HEK293 (cell line): ENCODE measurements around the gene ZNF345.
A peak's percentile ranks its signal among the peaks of the same experiment; 100 is the strongest.

Experiments used
- GLI2 ChIP-seq: fragments of 450-650 bp; formaldehyde crosslinking; IDR thresholded peaks from 2 replicates; pipeline ENCODE4; 2017; ENCODE audit warnings: missing biosample characterization, missing genetic modification characterization, low read depth, borderline replicate concordance
- HOXA7 ChIP-seq: sonication (generic); formaldehyde crosslinking; IDR thresholded peaks from 2 replicates; pipeline ENCODE4 v1.8.1; 2022; ENCODE audit warnings: missing genetic modification reagents, borderline replicate concordance
- HOXD13 ChIP-seq: sonication (generic); formaldehyde crosslinking; IDR thresholded peaks from 2 replicates; pipeline ENCODE4 v1.8.0; 2022; ENCODE audit warnings: missing genetic modification reagents, borderline replicate concordance
- MYNN ChIP-seq: fragments of 450-650 bp; formaldehyde crosslinking; IDR thresholded peaks from 2 replicates; pipeline ENCODE4 v1.5.1; 2016; ENCODE audit warnings: missing biosample characterization, missing genetic modification characterization, borderline replicate concordance
- TRIM28 ChIP-seq: IDR thresholded peaks from 2 replicates; pipeline ENCODE4 v1.6.1; 2011; ENCODE audit warnings: low read length, control low read depth, borderline replicate concordance
- YY2 ChIP-seq: fragments of 450-650 bp; formaldehyde crosslinking; IDR thresholded peaks from 2 replicates; pipeline ENCODE4 v1.5.1; 2016; ENCODE audit warnings: missing biosample characterization, missing genetic modification characterization
- ZBTB20 ChIP-seq: fragments of 450-650 bp; formaldehyde crosslinking; IDR thresholded peaks from 2 replicates; pipeline ENCODE4 v1.5.1; 2016; ENCODE audit warnings: missing biosample characterization, missing genetic modification characterization
- ZFP37 ChIP-seq: fragments of 450-650 bp; formaldehyde crosslinking; IDR thresholded peaks from 2 replicates; pipeline ENCODE4 v1.5.1; 2016; ENCODE audit warnings: missing biosample characterization, missing genetic modification characterization
- ZNF140 ChIP-seq: fragments of 450-650 bp; formaldehyde crosslinking; IDR thresholded peaks from 2 replicates; pipeline ENCODE4 v1.5.1; 2016; ENCODE audit warnings: missing biosample characterization, missing genetic modification characterization
- ZNF146 ChIP-seq: fragments of 450-650 bp; formaldehyde crosslinking; IDR thresholded peaks from 2 replicates; pipeline ENCODE4 v1.5.1; 2016; ENCODE audit warnings: missing biosample characterization, missing genetic modification characterization
- ZNF19 ChIP-seq: fragments of 450-650 bp; formaldehyde crosslinking; IDR thresholded peaks from 2 replicates; pipeline ENCODE4; 2016; ENCODE audit warnings: missing biosample characterization, missing genetic modification characterization, low read depth
- ZNF248 ChIP-seq: fragments of 450-650 bp; formaldehyde crosslinking; IDR thresholded peaks from 2 replicates; pipeline ENCODE4 v1.5.1; 2017; ENCODE audit warnings: missing biosample characterization, missing genetic modification characterization
- ZNF292 ChIP-seq: fragments of 450-650 bp; formaldehyde crosslinking; IDR thresholded peaks from 2 replicates; pipeline ENCODE4 v1.5.1; 2016; ENCODE audit warnings: low read depth, missing biosample characterization, missing genetic modification characterization, borderline replicate concordance
- ZNF341 ChIP-seq: fragments of 450-650 bp; formaldehyde crosslinking; IDR thresholded peaks from 2 replicates; pipeline ENCODE4; 2016; ENCODE audit warnings: low read depth, missing biosample characterization, missing genetic modification characterization
- ZNF366 ChIP-seq: fragments of 450-650 bp; formaldehyde crosslinking; conservative IDR thresholded peaks from 2 replicates; pipeline ENCODE4 v1.5.1; 2016; ENCODE audit warnings: missing biosample characterization, missing genetic modification characterization
- ZNF37A ChIP-seq: fragments of 450-650 bp; IDR thresholded peaks from 2 replicates; pipeline ENCODE4 v1.5.1; 2018; ENCODE audit warnings: missing biosample characterization, missing genetic modification characterization
- ZNF426 ChIP-seq: fragments of 450-650 bp; formaldehyde crosslinking; IDR thresholded peaks from 2 replicates; pipeline ENCODE4 v1.5.1; 2017; ENCODE audit warnings: missing biosample characterization, missing genetic modification characterization, mild to moderate bottlenecking, inconsistent platforms, moderate library complexity
- ZNF596 ChIP-seq: fragments of 450-650 bp; IDR thresholded peaks from 2 replicates; pipeline ENCODE4 v1.5.0; 2018; ENCODE audit warnings: missing biosample characterization, mild to moderate bottlenecking, missing genetic modification characterization, moderate library complexity
- ZNF621 ChIP-seq: fragments of 450-650 bp; formaldehyde crosslinking; IDR thresholded peaks from 2 replicates; pipeline ENCODE4 v1.5.1; 2017; ENCODE audit warnings: missing biosample characterization, missing genetic modification characterization
- ZNF624 ChIP-seq: fragments of 450-650 bp; formaldehyde crosslinking; IDR thresholded peaks from 2 replicates; pipeline ENCODE4 v1.5.1; 2017; ENCODE audit warnings: missing biosample characterization, missing genetic modification characterization
- ZNF664 ChIP-seq: fragments of 450-650 bp; formaldehyde crosslinking; IDR thresholded peaks from 2 replicates; pipeline ENCODE4 v1.5.1; 2016; ENCODE audit warnings: missing biosample characterization, missing genetic modification characterization
- TF ChIP-seq, protein P1 (sequence below): fragments of 450-650 bp; formaldehyde crosslinking; IDR thresholded peaks from 2 replicates; pipeline ENCODE4 v1.5.1; 2016; ENCODE audit warnings: missing biosample characterization, missing genetic modification characterization
- TF ChIP-seq, protein P2 (sequence below): fragments of 450-650 bp; formaldehyde crosslinking; IDR thresholded peaks from 2 replicates; pipeline ENCODE4 v1.5.1; 2016; ENCODE audit warnings: missing biosample characterization, missing genetic modification characterization
- TF ChIP-seq, protein P3 (sequence below): fragments of 450-650 bp; formaldehyde crosslinking; IDR thresholded peaks from 2 replicates; pipeline ENCODE4 v1.5.1; 2017; ENCODE audit warnings: missing biosample characterization, missing genetic modification characterization
- TF ChIP-seq, protein P4 (sequence below): sonication (generic); formaldehyde crosslinking; IDR thresholded peaks from 2 replicates; pipeline ENCODE4 v1.8.1; 2022; ENCODE audit warnings: mild to moderate bottlenecking, moderate library complexity, missing genetic modification reagents
- TF ChIP-seq, protein P5 (sequence below): fragments of 450-650 bp; formaldehyde crosslinking; IDR thresholded peaks from 2 replicates; pipeline ENCODE4 v1.5.1; 2016; ENCODE audit warnings: missing biosample characterization, missing genetic modification characterization
- TF ChIP-seq, protein P6 (sequence below): fragments of 450-650 bp; formaldehyde crosslinking; IDR thresholded peaks from 2 replicates; pipeline ENCODE4 v1.5.1; 2016; ENCODE audit warnings: missing biosample characterization, missing genetic modification characterization
- TF ChIP-seq, protein P7 (sequence below): fragments of 450-650 bp; formaldehyde crosslinking; IDR thresholded peaks from 2 replicates; pipeline ENCODE4 v1.5.1; 2016; ENCODE audit warnings: missing biosample characterization, missing genetic modification characterization

Gene ZNF345

DNA sequence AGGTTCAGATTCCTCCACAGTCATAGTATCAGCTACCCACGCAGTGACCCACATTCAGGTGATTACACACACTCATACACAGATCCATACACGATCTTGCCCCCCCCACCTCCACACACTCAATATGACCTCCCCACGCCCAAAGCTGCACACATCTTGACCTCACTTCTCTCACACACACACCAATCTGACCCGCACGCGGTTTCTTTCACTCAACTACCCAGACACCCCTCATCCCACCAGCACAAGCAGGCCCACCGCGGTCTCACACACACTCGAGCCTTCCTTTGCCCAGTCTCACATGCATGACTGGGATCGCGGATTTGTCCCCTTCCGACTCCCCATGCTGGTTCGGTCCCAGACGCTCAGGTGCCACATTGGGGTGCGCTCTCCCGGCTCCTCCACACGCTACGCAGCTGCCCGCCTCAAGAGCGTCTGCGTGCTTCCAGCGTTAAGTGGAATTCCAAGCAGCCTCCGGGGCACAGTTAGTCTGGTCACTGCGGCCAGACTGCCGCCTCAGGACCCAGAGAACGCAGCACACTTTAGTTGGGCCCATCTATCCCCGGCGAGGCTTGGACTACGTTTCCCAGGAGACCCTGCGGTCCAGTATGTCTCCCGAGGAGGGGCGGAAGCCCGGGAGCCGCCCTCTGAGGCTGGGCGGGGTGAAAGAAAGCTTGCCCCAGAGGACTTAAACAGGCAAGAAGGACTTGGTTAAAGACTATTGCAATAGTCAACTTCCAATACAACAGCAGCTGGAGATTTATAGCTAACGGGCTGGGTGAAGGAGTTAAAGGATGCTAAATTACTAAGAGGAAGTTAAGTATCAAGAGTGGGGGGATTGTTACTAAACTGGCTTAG lies 746 bp upstream of the ZNF345 start (continued):
- TF ChIP-seq HOXD13, result no peak
- no peak for TF ChIP-seq ZNF19 (tag by site-specific recombination)
- TF ChIP-seq ZNF664 (tag by site-specific recombination), result no peak
- TF ChIP-seq YY2 (tag by site-specific recombination), result peak; percentile 77
- peak; percentile 98; the same call in 1 of the 2 replicates for TF ChIP-seq ZBTB20 (tag by site-specific recombination)
- TF ChIP-seq HOXA7, result no peak
- TF ChIP-seq GLI2 (tag by site-specific recombination), result no peak
- TF ChIP-seq, protein P1, sequence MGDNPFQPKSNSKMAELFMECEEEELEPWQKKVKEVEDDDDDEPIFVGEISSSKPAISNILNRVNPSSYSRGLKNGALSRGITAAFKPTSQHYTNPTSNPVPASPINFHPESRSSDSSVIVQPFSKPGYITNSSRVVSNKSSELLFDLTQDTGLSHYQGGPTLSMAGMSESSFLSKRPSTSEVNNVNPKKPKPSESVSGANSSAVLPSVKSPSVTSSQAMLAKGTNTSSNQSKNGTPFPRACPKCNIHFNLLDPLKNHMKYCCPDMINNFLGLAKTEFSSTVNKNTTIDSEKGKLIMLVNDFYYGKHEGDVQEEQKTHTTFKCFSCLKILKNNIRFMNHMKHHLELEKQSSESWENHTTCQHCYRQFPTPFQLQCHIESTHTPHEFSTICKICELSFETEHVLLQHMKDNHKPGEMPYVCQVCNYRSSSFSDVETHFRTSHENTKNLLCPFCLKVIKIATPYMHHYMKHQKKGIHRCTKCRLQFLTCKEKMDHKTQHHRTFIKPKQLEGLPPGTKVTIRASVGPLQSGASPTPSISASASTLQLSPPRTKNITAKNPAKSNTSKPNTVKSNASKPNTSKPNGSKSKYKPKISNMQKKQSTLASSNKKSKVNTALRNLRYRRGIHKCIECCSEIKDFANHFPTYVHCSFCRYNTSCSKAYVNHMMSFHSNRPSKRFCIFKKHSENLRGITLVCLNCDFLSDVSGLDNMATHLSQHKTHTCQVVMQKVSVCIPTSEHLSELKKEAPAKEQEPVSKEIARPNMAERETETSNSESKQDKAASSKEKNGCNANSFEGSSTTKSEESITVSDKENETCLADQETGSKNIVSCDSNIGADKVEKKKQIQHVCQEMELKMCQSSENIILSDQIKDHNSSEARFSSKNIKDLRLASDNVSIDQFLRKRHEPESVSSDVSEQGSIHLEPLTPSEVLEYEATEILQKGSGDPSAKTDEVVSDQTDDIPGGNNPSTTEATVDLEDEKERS, result peak; percentile 96
- TF ChIP-seq, protein P2, sequence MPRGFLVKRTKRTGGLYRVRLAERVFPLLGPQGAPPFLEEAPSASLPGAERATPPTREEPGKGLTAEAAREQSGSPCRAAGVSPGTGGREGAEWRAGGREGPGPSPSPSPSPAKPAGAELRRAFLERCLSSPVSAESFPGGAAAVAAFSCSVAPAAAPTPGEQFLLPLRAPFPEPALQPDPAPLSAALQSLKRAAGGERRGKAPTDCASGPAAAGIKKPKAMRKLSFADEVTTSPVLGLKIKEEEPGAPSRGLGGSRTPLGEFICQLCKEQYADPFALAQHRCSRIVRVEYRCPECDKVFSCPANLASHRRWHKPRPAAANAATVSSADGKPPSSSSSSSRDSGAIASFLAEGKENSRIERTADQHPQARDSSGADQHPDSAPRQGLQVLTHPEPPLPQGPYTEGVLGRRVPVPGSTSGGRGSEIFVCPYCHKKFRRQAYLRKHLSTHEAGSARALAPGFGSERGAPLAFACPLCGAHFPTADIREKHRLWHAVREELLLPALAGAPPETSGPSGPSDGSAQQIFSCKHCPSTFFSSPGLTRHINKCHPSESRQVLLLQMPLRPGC (tag by site-specific recombination), result peak; percentile 73; the same call in 1 of the 2 replicates
- TF ChIP-seq, protein P3, sequence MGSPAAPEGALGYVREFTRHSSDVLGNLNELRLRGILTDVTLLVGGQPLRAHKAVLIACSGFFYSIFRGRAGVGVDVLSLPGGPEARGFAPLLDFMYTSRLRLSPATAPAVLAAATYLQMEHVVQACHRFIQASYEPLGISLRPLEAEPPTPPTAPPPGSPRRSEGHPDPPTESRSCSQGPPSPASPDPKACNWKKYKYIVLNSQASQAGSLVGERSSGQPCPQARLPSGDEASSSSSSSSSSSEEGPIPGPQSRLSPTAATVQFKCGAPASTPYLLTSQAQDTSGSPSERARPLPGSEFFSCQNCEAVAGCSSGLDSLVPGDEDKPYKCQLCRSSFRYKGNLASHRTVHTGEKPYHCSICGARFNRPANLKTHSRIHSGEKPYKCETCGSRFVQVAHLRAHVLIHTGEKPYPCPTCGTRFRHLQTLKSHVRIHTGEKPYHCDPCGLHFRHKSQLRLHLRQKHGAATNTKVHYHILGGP (tag by site-specific recombination), result no peak
- TF ChIP-seq, protein P4, sequence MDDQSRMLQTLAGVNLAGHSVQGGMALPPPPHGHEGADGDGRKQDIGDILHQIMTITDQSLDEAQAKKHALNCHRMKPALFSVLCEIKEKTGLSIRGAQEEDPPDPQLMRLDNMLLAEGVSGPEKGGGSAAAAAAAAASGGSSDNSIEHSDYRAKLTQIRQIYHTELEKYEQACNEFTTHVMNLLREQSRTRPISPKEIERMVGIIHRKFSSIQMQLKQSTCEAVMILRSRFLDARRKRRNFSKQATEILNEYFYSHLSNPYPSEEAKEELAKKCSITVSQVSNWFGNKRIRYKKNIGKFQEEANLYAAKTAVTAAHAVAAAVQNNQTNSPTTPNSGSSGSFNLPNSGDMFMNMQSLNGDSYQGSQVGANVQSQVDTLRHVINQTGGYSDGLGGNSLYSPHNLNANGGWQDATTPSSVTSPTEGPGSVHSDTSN (CRISPR knock-in tag), result 0 out of 2 replicates have a peak, but pooled peaks have one; percentile 20
- TF ChIP-seq, protein P5, sequence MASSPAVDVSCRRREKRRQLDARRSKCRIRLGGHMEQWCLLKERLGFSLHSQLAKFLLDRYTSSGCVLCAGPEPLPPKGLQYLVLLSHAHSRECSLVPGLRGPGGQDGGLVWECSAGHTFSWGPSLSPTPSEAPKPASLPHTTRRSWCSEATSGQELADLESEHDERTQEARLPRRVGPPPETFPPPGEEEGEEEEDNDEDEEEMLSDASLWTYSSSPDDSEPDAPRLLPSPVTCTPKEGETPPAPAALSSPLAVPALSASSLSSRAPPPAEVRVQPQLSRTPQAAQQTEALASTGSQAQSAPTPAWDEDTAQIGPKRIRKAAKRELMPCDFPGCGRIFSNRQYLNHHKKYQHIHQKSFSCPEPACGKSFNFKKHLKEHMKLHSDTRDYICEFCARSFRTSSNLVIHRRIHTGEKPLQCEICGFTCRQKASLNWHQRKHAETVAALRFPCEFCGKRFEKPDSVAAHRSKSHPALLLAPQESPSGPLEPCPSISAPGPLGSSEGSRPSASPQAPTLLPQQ (tag by site-specific recombination), result peak; percentile 96
- peak; percentile 73 for TF ChIP-seq ZNF341 (tag by site-specific recombination)
- no peak for TF ChIP-seq ZNF621 (tag by site-specific recombination)
- TF ChIP-seq ZNF146, result 0 out of 2 replicates have a peak, but pooled peaks have one; percentile 57
- TF ChIP-seq, protein P6, sequence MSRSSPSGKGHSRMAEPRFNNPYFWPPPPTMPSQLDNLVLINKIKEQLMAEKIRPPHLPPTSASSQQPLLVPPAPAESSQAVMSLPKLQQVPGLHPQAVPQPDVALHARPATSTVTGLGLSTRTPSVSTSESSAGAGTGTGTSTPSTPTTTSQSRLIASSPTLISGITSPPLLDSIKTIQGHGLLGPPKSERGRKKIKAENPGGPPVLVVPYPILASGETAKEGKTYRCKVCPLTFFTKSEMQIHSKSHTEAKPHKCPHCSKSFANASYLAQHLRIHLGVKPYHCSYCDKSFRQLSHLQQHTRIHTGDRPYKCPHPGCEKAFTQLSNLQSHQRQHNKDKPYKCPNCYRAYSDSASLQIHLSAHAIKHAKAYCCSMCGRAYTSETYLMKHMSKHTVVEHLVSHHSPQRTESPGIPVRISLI (tag by site-specific recombination), result no peak
- peak; percentile 96 for TF ChIP-seq ZFP37 (tag by site-specific recombination)
- TF ChIP-seq, protein P7, sequence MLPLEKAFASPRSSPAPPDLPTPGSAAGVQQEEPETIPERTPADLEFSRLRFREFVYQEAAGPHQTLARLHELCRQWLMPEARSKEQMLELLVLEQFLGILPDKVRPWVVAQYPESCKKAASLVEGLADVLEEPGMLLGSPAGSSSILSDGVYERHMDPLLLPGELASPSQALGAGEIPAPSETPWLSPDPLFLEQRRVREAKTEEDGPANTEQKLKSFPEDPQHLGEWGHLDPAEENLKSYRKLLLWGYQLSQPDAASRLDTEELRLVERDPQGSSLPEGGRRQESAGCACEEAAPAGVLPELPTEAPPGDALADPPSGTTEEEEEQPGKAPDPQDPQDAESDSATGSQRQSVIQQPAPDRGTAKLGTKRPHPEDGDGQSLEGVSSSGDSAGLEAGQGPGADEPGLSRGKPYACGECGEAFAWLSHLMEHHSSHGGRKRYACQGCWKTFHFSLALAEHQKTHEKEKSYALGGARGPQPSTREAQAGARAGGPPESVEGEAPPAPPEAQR (tag by site-specific recombination), result peak; percentile 81; the same call in 1 of the 2 replicates
- TF ChIP-seq ZNF140, result no peak
- no peak; the same call in 1 of the 2 replicates for TF ChIP-seq ZNF248 (tag by site-specific recombination)
- no peak for TF ChIP-seq TRIM28
- no peak for TF ChIP-seq ZNF624
- 0 out of 2 replicates have a peak, but pooled peaks have one; percentile 8 for TF ChIP-seq ZNF366 (tag by site-specific recombination)
- no peak for TF ChIP-seq ZNF596
- TF ChIP-seq ZNF292 (tag by site-specific recombination), result no peak
- no peak for TF ChIP-seq ZNF37A (tag by site-specific recombination)
- TF ChIP-seq MYNN, result no peak
- no peak for TF ChIP-seq ZNF426 (tag by site-specific recombination)
